B cell (primary cell): ENCODE results near the gene CAV3.

ENCODE experiments used
- EZH2 ChIP-seq: IDR thresholded peaks from 2 replicates; pipeline ENCODE4 v1.6.1; 2012; ENCODE audit warnings: borderline replicate concordance, low read depth, mild to moderate bottlenecking, moderate library complexity, low read length; ENCODE audit not compliant: insufficient read depth, poor library complexity, severe bottlenecking
- TF ChIP-seq, protein P1 (sequence below): fragments of 200-600 bp; IDR thresholded peaks from one replicate; pipeline ENCODE4 v1.8.0; 2022; ENCODE audit warnings: antibody characterized with exemption, mild to moderate bottlenecking

DNA sequence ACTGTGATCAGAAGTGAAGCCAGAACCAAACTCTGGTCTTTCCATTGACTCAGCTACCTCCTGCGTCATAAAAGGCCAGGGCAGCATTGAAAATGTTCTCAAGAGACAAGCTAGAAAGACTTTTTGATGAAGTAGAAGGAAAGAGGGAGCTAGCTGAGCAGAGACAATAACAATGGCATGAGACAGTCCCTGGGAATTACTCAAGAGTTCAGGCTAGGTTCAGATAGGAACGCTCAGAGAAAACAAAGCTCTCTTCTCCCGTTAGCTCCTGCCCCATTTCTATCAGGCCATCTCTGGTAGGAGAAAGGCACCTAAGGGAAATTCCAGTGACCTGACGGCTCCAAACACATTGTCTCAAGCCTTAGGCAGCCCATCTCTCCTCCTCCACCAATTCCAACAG, 42.8 kb downstream of the CAV3 start:
- TF ChIP-seq, protein P1, sequence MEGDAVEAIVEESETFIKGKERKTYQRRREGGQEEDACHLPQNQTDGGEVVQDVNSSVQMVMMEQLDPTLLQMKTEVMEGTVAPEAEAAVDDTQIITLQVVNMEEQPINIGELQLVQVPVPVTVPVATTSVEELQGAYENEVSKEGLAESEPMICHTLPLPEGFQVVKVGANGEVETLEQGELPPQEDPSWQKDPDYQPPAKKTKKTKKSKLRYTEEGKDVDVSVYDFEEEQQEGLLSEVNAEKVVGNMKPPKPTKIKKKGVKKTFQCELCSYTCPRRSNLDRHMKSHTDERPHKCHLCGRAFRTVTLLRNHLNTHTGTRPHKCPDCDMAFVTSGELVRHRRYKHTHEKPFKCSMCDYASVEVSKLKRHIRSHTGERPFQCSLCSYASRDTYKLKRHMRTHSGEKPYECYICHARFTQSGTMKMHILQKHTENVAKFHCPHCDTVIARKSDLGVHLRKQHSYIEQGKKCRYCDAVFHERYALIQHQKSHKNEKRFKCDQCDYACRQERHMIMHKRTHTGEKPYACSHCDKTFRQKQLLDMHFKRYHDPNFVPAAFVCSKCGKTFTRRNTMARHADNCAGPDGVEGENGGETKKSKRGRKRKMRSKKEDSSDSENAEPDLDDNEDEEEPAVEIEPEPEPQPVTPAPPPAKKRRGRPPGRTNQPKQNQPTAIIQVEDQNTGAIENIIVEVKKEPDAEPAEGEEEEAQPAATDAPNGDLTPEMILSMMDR, result no peak
- TF ChIP-seq EZH2, result no peak
